D341Med (cell line): ENCODE results near the gene ALDH3B1.

Experiments
- DNase-seq: peaks from one replicate; pipeline ENCODE4 v3.0.0; 2012; ENCODE audit warnings: low spot score

Gene ALDH3B1

DNA sequence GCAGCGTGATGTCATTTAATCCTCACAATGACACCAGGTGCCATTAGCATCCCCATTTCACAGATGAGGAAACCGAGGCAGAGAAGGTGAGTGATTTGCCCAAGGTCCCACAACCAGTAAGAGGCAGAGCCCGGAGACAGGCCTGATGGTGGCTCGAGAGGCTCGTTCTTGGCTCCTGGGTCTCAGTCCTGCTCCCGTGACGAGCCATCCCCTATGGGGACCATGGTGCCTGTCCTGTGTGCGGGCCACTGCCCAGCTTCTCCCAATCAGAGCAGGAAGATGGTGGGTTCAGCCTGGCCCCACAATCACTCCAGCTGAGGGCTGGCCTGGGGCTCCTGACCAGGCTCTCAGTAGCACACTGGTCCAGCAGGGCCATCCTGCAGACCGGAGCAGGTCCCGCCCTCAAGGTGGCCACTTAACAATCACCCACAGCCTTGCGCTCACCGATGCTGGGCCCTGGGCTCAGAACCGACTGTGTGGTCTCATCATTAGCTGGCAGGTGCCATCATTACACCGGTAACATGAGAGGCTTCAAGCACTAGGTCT lies 3.6 kb downstream of the ALDH3B1 start:
- DNase-seq, result no peak

DNA sequence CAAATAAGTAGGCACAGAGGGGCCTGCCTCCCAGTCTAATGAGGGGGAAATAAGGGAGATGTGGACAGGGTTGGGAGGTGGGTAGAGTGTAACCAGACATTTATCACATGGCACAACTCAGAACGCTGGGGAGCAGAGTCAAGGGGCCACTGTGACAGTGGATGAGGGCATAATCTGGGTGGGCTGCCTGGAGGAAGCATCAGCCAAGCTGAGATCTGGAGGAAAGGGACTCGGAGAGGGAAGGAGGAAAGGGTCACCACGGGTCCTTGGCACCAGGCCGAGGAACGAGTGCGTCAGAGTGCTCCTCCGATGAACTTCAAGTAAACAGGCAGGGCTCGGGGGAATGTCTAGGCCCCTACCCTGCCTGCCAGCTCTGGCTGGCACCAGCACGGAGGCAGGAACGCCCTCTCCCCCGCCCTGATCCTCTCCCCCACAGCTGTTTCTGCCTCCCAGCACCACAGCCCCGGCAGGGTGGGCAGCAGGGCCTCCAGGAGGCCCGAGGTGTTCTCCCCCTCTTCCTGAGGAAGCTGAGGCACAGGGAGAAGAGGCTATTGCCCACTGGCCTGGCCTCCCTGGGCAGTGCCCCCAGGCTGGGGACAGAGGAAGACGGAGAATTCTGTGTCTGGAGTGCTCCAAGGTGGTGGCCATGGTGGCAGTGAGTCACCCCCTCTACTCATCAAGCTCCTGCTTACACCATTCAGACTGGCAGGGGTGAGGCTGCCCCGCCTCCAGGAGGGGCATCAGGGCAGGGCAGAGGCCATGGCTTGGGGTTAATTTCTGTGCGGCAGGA lies 4.2 kb downstream of the ALDH3B1 start:
- no peak for DNase-seq

GRCh38 chr11:68014947-68015447 lies 4.9 kb downstream of the ALDH3B1 start:
- DNase-seq, result no peak

- no peak for DNase-seq
These were observed 5.3 kb downstream of the ALDH3B1 start for GRCh38 chr11:68015467-68015866.

- no peak for DNase-seq
These were observed 6.2 kb downstream of the ALDH3B1 start for GRCh38 chr11:68016161-68016903.

DNA sequence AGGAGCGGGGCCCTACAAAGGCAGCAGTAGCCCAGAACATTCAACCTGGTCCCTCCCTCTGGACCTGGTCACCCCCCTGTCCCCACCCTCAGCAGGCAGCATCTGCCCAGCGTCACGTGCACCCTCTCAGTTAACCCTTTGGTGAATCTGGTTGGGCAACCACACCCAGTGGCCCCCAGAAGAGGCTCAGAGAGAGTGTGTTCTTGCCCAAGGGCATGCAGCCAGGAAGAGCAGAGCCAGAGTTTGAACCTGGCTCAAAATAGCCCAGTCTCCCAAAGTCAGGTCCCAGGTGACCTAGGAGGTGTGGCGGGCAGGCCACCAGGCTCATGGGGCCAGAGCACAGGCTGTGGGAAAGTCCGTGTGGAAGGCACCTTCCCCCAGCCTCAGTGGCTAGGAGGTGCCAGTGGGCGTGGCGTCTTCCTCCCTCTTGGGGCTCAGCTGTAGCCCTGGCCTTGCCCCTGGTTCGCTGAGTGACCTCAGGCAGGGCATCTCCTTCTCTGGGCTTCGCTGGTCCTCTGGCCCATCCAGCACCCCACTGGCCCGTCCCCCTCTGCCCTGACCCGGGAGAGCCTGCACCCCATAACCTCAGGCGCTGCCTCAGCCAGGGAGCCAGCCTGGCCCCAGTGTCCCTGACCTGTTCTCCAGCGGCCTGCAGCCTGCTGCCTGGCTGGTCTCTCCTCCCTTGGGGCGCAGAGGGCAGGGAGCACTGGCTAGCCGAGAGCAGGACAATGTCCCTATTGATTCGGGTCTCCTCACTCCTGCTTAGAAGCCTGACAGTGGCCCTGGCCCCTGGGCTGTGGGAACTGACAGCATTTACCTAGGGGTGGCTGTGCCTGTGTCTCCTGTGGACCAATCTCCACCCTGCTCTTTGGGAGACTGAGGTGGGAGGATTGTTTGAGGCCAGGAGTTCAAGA lies 7.0 kb downstream of the ALDH3B1 start:
- DNase-seq, result no peak

DNA sequence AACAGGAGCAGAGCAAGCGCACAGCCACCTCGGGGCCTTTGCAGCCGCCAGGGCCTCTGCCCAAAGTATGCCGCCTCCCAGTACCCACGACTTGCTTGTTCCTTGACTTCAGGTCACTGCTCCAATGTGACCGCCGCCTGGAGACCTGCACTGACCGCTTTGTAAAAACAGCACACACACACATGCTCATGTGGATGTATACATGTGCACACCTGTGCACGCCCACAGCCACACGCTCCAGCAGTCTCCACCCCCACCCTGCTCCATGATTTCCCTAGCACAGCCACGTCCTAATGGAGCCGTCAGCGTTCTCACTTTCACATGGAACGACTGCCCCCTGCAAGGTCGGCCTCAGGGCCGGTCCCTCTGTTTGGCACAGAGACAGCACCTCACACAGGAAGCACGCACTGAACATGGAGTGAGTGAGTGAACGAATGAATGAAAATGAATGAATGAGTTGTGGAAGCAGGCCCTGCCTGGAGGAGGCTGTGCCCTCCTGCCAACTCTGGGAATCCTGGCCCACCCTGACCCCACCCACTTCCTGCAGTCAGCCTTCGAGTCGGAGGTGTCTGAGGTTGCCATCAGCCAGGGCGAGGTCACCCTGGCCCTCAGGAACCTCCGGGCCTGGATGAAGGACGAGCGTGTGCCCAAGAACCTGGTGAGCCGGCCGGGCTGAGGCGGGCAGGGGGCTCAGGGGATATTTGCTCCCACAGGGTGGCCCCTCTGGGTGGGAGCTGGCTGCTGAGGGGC lies 8.0 kb downstream of the ALDH3B1 start:
- no peak for DNase-seq

DNA sequence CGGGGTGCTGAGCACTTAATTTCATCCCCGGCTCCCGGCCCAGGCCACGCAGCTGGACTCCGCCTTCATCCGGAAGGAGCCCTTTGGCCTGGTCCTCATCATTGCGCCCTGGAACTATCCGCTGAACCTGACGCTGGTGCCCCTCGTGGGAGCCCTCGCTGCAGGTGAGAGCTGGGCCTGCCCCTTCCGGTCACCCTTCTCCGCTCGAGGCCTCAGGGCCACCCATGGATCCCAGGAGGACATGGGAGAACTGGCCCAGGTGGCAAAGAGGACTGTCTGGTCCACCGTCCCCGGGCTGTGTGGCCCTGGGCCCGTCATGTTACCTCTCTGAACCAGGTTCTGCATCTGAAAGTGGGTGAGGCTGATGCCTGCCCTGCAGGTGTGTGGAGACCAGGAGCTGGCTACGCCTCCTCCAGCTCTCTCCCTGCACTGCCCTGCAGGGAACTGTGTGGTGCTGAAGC lies 8.6 kb downstream of the ALDH3B1 start:
- DNase-seq, result no peak

DNA sequence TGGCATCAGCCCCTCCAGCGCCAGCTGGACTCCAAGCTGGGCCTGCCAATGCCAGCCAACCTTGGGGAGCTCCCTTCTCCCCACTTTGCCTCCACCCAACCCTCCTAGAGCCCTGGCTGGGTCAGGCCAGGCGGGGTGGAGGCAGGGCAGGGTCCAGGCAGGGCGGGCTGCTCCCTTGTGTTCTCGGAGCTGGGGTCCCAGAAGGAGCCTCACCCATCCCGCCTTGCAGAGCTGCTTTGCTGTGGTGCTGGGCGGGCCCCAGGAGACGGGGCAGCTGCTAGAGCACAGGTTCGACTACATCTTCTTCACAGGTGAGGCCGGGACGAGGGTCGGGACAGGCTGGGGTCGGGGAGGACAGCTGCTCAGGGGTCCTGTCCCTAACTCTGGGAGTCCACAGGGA lies 9.4 kb downstream of the ALDH3B1 start:
- no peak for DNase-seq

DNA sequence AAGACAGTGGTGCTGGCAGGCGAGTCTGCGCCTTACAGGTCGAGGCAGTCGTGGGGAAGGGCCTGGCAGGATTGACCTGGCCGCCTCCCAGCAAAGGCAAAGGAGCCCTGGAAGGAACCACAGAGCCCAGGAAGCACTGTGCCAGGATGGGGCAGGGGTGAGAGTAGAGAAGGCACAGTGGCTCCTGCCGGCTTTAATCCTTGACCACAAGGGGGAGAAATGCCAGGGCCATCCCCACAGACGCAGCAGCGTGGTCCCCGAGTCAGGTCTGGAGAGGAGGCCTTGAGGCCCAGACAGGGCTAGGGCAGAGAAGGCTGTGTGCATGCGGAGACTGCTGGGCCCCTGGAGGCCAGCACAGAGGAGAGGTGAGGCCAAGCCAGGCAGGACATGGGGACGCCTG lies 10.4 kb downstream of the ALDH3B1 start:
- no peak for DNase-seq

DNA sequence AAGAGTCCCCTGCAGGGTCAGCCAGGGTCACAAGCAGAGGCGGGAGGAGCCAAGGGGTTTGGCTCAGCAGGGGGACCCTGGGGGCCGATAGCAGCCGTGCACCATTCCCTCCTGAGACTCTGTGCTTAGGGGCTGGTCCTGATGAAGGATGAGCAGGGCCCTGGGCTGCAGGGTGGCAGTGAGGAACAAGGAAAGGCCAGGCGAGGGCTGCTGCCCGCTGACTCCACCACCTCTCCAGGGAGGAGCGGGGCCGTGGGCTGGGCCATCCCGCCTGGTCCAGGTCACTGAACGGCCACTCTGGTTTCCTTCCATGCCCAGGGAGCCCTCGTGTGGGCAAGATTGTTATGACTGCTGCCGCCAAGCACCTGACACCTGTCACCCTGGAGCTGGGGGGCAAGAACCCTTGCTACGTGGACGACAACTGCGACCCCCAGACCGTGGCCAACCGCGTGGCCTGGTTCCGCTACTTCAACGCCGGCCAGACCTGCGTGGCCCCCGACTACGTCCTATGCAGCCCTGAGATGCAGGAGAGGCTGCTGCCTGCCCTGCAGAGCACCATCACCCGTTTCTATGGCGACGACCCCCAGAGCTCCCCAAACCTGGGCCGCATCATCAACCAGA lies 11.2 kb downstream of the ALDH3B1 start:
- DNase-seq, result no peak

- no peak for DNase-seq
These were observed 12.4 kb downstream of the ALDH3B1 start for GRCh38 chr11:68022531-68022930.

DNA sequence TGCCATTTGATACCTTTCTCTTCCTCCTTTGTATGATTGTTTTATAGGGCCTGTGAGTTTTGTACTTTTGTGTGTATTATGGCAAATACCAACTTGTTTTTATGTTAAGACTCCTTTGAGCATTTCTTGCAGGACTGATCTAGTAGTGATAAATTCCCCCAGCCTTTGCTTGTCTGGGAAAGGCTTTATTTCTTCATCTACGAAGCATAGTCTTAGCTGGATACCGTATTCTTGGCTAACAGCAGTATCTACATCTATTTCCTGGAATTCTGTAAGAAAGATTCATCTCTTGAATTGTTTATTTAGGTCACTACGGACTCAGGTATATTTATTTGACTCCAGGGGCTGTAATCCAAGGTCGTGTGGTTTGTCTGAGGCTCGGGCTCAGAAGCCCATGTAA lies 14.4 kb downstream of the ALDH3B1 start:
- DNase-seq, result no peak

- no peak for DNase-seq
These were observed 14.9 kb downstream of the ALDH3B1 start for GRCh38 chr11:68025047-68025446.

GRCh38 chr11:68026391-68027105 lies 16.4 kb downstream of the ALDH3B1 start:
- DNase-seq, result no peak

GRCh38 chr11:68027667-68028066 lies 17.5 kb downstream of the ALDH3B1 start:
- DNase-seq, result no peak

- DNase-seq, result no peak
These were observed 18.8 kb downstream of the ALDH3B1 start for GRCh38 chr11:68028802-68029545.

DNA sequence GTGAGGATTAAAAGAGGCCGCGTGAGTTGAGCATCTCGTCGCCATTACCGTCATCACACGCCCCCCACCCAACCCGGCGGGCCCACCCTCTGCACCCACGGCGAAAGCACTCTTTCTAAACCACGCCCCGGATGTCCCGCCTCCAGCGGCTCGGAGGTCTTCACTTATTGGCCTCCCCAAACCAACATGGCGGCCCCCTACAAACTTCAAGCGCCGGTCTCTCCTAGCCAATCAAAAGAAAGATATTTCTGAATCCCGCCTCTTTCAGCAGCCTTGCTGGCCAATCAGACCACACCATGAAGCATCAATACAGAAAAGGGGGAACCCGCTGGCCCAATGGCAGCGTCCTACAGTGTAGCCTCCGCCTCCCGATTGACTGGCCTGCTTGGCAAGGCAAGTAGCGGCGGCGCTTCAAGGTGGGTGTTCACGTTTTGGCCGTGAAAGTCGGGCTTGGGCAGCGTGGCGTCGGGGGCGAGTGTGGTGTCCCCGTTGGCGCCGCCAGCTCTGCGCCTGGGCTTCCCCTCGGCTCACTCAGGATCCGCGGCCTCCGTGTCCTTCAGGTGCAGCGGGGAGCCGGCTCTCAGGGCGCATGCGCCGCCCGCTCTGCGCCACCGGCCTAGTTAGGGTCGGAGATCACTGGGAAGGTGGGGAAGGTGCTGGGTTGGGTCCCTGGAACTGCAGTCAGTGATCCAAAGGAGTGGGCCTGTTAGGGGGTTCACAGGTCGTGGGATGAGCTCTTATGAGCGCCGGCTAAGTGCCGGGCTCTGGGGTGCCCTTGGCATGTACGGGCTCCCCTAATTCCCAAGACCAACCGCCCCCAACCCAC lies 20.4 kb downstream of the ALDH3B1 start, which contains the start of gene NDUFS8:
TSS of gene NDUFS8 (plus strand) at position 364 of the 826 bp plus-strand sequence. CDS start 1,471 bp downstream, outside the sequence.
- DNase-seq, result peak; percentile 97
